ENCODE results near the gene KRTAP5-9. TPM values are rescaled to one million over a fixed set of nuclear protein-coding genes. Genes with fewer than 3 reads are reported as not detected.
"Not testable (repeated sequence)": the region's sequence is repeated elsewhere in the genome, so short reads cannot be mapped to it uniquely, and the experiment has no call there.

The KRTAP5-9 gene
- total RNA-seq, 2 donors from 2014 or later: 0.35 to 0.52 TPM

- no peaks in the 10 kb centered on the region for H3K27me3 ChIP-seq
- no peaks in the 10 kb centered on the region for H3K4me1 ChIP-seq
- no peak for TF ChIP-seq CTCF (IDR thresholded peaks at IDR 0.05)
- H3K27ac ChIP-seq: no peak overlapping the region
- intact Hi-C loops (cut with DNase I): no loop called here
- H3K9ac ChIP-seq (ENCODE audit: low read depth in 2 of 2, low read length in 2 of 2): no peak overlapping the region
- no peak overlapping the region for H3K4me3 ChIP-seq
- DNase-seq: no peak
- no peaks in the 10 kb centered on the region for H3K36me3 ChIP-seq
- H3K9me3 ChIP-seq: no peaks in the 10 kb centered on the region
Observed at GRCh38 chr11:71507102-71507501, 41.1 kb upstream of the KRTAP5-9 start.

DNA sequence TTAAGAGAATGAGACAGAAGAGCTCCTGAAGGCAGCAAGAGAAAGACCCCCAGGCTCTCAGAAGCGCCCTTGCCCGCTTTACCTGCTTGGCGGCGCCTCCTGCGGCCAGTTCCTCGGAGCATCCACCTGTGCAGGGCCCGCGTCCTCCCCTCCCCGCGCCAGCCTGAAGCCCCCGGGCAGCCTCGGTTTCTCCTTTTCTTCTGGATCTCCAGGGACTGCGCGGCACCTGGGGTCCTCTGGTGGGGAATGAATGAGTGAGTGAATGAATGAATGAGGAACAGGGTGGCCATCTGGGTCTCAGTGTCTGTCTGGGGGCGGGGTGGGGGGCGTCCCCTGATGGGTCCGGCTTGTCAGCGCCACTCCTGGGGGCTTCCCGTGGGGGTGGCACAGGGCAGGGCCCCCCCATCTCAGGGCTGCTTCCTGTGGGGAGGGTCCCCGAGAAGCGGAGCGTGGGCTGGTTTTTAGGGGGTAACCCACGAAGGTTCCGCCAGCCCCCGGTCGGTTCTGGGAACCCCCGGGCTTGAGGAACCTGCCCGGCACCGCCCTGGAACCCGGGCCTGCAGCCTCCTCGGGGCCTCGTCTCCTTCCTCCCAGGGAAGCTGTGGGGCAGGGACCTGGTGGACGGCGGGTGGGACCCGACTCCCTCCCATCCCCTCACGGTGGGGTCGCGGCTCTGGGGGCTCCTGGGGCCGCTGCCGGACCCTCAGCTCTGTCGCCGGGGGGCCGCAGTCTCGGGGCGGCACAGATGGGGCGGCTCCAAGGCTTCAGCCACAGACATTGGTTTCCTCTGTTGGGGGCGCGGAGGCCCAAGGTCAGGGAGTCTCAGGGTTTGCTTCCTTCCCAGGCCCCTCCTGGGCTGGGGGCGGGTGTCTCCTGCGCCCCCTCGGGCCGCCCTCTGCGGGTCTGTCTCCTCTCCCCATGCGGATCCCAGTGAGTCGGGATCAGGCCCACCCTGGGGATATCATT, 29.4 kb upstream of the KRTAP5-9 start:
- Histone ChIP-seq H3K4me1 (no peaks in the 10 kb centered on the region), H3K36me3 (no peaks in the 10 kb centered on the region), H3K4me3 (no peak overlapping the region), H3K9me3 (no peaks in the 10 kb centered on the region), H3K27ac (no peak overlapping the region), H3K27me3 (no peaks in the 10 kb centered on the region), H3K9ac (ENCODE audit: low read depth in 2 of 2, low read length in 2 of 2) (no peak overlapping the region)
- no peak for DNase-seq
- intact Hi-C loops (cut with DNase I): no loop called here
- TF ChIP-seq CTCF (IDR thresholded peaks at IDR 0.05): no peak

DNA sequence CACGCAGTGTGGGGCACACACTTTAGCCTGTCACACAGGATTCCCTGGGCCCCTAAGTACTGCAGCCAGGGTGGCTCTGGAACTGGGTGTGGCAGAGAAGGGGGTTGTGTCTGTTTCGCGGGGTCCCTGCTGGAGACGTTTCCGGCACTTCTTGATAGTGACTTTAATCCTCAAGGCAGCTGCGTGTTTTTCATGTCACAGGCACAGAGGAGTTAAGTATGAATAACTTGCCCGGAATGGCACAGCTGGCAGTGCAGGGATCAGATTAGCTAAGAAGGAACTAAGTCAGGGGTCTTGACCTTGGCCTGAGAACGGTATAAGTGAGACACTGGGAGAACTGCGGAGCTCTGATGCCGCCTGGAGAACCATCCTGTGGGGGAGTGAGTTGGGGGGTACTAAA, 28.7 kb upstream of the KRTAP5-9 start:
- no peaks in the 10 kb centered on the region for H3K4me1 ChIP-seq
- TF ChIP-seq CTCF (IDR thresholded peaks at IDR 0.05): no peak

GRCh38 chr11:71525188-71525937, 22.9 kb upstream of the KRTAP5-9 start:
- Histone ChIP-seq H3K9me3 (no peaks in the 10 kb centered on the region), H3K9ac (ENCODE audit: low read depth in 2 of 2, low read length in 2 of 2) (no peak overlapping the region), H3K27me3 (no peaks in the 10 kb centered on the region), H3K36me3 (no peaks in the 10 kb centered on the region), H3K4me3 (no peak overlapping the region), H3K4me1 (no peaks in the 10 kb centered on the region), H3K27ac (no peak overlapping the region)
- DNase-seq: no peak
- TF ChIP-seq CTCF (IDR thresholded peaks at IDR 0.05): no peak
- intact Hi-C loops (cut with DNase I): no loop called here

More for the DNA sequence above, 28.7 kb upstream of the KRTAP5-9 start:
- Histone ChIP-seq H3K36me3 (no peaks in the 10 kb centered on the region), H3K9me3 (no peaks in the 10 kb centered on the region), H3K9ac (ENCODE audit: low read depth in 2 of 2, low read length in 2 of 2) (no peak overlapping the region), H3K27me3 (no peaks in the 10 kb centered on the region), H3K27ac (no peak overlapping the region), H3K4me3 (no peak overlapping the region)
- DNase-seq: no peak
- intact Hi-C loops (cut with DNase I): no loop called here

DNA sequence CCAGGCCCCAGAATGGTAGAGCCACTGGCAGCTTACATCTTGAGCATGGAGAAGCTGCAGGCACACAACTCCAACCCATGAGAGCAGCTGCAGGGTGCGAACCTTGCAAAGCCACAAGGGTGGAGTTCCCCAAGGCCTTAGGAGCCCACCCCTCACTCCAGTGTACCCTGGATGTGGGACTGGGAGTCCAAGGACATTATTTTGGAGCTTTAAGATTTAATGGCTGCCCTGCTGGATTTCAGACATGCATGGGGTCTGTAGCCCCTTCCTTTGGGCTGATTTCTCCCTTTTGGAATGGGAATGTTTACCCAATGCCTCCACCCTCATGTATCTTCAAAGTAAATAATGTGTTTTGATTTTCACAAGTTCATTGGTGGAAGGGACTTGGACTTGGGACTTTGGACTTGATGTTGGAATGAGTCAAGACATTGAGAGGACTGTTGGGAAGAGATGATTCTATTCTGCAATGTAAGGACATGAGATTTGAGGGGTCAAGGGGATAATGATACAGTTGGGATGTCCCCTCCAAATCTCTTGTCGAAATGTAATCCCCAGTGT, 22.2 kb upstream of the KRTAP5-9 start:
- Histone ChIP-seq H3K4me3 (no peak overlapping the region), H3K27me3 (no peaks in the 10 kb centered on the region), H3K36me3 (no peaks in the 10 kb centered on the region), H3K27ac (no peak overlapping the region), H3K9ac (ENCODE audit: low read depth in 2 of 2, low read length in 2 of 2) (no peak overlapping the region), H3K9me3 (no peaks in the 10 kb centered on the region), H3K4me1 (no peaks in the 10 kb centered on the region)
- DNase-seq: no peak
- no peak for TF ChIP-seq CTCF (IDR thresholded peaks at IDR 0.05)
- intact Hi-C loops (cut with DNase I): no loop called here

DNA sequence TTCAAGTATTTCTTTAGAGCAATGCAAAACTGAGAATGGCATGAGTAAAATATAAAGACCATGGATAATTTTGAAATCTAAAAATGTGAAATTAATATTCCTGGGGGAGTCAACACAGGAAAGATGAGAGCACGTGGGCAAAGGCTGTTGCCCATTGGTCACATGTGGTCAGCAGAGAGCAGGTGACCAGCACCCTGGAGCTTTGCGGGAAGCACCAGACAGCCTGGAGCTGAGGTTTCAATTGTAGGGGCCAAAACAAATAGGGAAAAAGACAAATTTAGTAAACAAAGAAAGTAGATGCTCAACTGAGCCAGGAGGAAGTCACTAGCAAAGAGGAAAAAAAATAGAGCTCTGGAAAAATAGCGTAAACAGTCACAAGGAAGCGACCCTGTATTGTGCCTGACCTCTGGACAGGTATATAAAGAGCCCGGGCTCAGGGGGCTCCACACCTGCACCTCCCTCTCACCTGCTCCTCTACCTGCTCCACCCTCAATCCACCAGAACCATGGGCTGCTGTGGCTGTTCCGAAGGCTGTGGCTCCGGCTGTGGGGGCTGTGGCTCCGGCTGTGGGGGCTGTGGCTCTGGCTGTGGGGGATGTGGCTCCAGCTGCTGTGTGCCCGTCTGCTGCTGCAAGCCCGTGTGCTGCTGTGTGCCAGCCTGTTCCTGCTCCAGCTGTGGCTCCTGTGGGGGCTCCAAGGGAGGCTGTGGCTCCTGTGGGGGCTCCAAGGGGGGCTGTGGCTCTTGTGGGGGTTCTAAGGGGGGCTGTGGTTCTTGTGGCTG, 21.2 kb upstream of the KRTAP5-9 start, which contains the start of gene KRTAP5-7:
KRTAP5-7 (plus strand) TSS at position 472 of the 780 bp plus-strand sequence; CDS start at position 506, 34 bp downstream.
- H3K36me3 ChIP-seq; H3K27ac ChIP-seq; H3K4me3 ChIP-seq; H3K9me3 ChIP-seq; intact Hi-C loops (cut with DNase I); H3K27me3 ChIP-seq; H3K9ac ChIP-seq (ENCODE audit: low read depth in 2 of 2, low read length in 2 of 2); H3K4me1 ChIP-seq; DNase-seq: not testable (repeated sequence)
